ENCODE data around the gene SUCLG2. TPM values are rescaled to one million over a fixed set of nuclear protein-coding genes. Genes with fewer than 3 reads are reported as not detected.

Gene SUCLG2
- total and polyA plus RNA-seq, 11 donors, result 41.6 to 119 (median 77.6) TPM

DNA sequence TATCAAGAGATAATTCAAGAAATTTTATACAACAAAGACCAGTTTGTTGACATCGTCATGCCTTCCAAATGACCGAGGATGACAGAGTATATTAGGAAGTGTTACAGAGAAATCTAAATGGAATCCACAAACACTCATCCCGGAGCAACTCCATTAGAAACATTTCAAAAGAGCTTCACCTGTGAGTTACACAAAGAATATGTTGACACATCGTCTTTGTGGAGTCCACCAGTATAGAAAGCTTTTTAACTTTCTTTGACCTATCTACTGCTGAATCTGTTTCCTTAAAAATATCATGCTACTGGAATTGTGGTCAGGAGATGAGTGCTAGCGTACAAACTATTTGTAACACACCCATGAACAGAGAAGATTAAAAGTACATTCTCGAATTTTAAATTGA lies 130.4 kb downstream of the SUCLG2 start:
- H3K27me3 ChIP-seq, result no peaks in the 10 kb centered on the region
- ATAC-seq, result no peak
- H3K27ac ChIP-seq, result no peak overlapping the region
- DNase-seq, result no peak
- no peaks in the 10 kb centered on the region for H3K4me1 ChIP-seq
- WGBS, 4 donors, result 89 to 92% (median 89%) methylated on average over 6 of the region's 6 CpGs
- H3K9me3 ChIP-seq, result no peaks in the 10 kb centered on the region
- intact Hi-C loops (cut with DNase I), result no loop called here
- TF ChIP-seq POLR2A (IDR thresholded peaks at IDR 0.05), result no peak
- TF ChIP-seq, protein P1, sequence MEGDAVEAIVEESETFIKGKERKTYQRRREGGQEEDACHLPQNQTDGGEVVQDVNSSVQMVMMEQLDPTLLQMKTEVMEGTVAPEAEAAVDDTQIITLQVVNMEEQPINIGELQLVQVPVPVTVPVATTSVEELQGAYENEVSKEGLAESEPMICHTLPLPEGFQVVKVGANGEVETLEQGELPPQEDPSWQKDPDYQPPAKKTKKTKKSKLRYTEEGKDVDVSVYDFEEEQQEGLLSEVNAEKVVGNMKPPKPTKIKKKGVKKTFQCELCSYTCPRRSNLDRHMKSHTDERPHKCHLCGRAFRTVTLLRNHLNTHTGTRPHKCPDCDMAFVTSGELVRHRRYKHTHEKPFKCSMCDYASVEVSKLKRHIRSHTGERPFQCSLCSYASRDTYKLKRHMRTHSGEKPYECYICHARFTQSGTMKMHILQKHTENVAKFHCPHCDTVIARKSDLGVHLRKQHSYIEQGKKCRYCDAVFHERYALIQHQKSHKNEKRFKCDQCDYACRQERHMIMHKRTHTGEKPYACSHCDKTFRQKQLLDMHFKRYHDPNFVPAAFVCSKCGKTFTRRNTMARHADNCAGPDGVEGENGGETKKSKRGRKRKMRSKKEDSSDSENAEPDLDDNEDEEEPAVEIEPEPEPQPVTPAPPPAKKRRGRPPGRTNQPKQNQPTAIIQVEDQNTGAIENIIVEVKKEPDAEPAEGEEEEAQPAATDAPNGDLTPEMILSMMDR (IDR thresholded peaks at IDR 0.05), result no peak
- H3K36me3 ChIP-seq, result peaks cover 0 to 48% (median 28%) of the 10 kb centered on the region in 9 donors
- H3K4me3 ChIP-seq, result no peak overlapping the region

DNA sequence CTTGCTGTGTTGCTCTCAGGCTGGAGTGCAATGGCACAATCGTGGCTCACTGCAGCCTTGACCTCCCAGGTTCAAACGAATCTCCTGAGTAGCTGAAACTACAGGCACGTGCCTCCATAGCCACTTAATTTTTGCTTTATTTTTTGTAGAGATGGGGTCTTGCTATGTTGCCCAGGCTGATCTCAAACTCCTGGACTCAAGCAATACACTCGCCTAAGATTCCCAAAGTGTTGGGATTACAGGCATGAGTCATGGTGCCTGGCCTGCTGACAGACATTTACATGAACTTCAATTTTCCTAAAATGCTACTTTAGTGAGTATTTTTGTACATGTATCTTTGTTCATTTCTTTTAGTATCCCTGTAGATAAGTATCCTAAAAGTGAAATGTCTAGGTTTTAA lies 132.3 kb downstream of the SUCLG2 start:
- H3K36me3 ChIP-seq, result peaks cover 0 to 51% (median 30%) of the 10 kb centered on the region in 9 donors

DNA sequence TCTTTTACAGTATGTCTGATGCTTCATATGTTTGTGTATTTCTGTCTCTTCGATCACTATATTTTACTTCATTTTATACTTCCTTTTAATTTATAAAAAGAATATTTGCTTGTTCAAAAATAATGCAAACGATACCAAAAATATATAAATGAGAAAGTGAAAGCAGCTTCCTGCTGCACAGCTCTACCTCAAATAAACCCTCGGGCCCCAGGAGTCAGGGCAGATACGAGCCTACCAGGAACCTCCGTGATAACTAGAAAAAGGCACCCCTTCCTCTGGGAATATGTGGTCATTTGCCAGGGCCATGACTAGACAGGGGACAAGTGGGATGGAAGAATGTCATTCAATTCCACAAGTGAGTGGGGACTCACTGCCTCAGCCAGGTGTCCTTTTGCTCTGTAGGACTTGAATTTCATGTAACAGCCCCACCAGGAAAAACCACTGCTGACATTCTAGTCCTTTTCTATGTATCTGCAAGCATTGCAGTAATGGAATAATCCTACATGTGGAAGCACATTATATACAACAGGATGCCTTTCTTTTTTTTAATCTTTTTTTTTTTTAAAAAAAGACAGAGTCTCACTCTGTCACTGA lies 133.3 kb downstream of the SUCLG2 start:
- TF ChIP-seq, protein P1 (IDR thresholded peaks at IDR 0.05), result no peak
- TF ChIP-seq POLR2A (IDR thresholded peaks at IDR 0.05), result no peak
- WGBS, 4 donors, result 73 to 91% (median 90%) methylated on average over 5 of the region's 5 CpGs
- Histone ChIP-seq H3K27me3 (no peaks in the 10 kb centered on the region), H3K27ac (no peak overlapping the region), H3K9me3 (no peaks in the 10 kb centered on the region), H3K36me3 (peaks cover 0 to 49% (median 26%) of the 10 kb centered on the region in 9 donors), H3K4me3 (no peak overlapping the region), H3K4me1 (peaks cover 0 to 5% (median 0%) of the 10 kb centered on the region in 12 donors)
- intact Hi-C loops (cut with DNase I), result no loop called here
- no peak for ATAC-seq
- DNase-seq, result no peak

More for the DNA sequence above, 132.3 kb downstream of the SUCLG2 start:
- Histone ChIP-seq H3K4me3 (no peak overlapping the region), H3K27ac (no peak overlapping the region), H3K9me3 (no peaks in the 10 kb centered on the region), H3K27me3 (no peaks in the 10 kb centered on the region), H3K4me1 (no peaks in the 10 kb centered on the region)
- intact Hi-C loops (cut with DNase I), result no loop called here
- no peak for DNase-seq
- no peak for ATAC-seq
- WGBS, 4 donors, result 94 to 98% (median 97%) methylated on average over 4 of the region's 4 CpGs
- TF ChIP-seq POLR2A (IDR thresholded peaks at IDR 0.05), result no peak
- TF ChIP-seq, protein P1 (IDR thresholded peaks at IDR 0.05), result no peak

DNA sequence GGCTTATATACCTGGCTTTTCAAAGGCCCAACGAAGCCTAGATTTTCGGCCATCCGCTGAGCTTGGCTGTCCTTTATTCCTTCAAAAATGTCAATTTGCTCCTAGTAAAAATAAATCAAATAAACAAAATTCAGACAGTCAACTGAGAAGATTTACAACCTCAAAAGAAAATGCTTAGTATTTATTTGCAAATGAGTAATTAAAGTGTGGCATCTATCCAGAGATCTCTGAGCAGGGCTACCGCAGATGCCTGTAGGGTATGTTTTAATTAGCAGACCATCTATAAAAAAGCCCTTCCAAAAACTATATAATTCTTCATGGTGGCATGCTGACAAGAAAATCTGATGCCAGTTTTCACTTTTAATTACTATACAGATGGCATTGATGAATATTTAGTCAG lies 136.2 kb downstream of the SUCLG2 start:
- no peaks in the 10 kb centered on the region for H3K27me3 ChIP-seq
- H3K9me3 ChIP-seq, result no peaks in the 10 kb centered on the region
- 96 to 99% (median 98%) methylated on average over 4 of the region's 4 CpGs for WGBS, 4 donors
- peaks cover 0 to 58% (median 38%) of the 10 kb centered on the region in 9 donors for H3K36me3 ChIP-seq
- H3K4me3 ChIP-seq, result no peak overlapping the region
- intact Hi-C loops (cut with DNase I), result no loop called here
- DNase-seq (no peak), ATAC-seq (no peak)
- H3K4me1 ChIP-seq, result peaks cover 0 to 5% (median 0%) of the 10 kb centered on the region in 12 donors
- no peak overlapping the region for H3K27ac ChIP-seq
- TF ChIP-seq, protein P1 (IDR thresholded peaks at IDR 0.05), result no peak
- no peak for TF ChIP-seq POLR2A (IDR thresholded peaks at IDR 0.05)
